Effector memory CD4-positive, alpha-beta T cell (primary cell): ENCODE results near the gene MEF2D.

Experiments
- DNase-seq, 3 donors: peaks; one replicate each; pipeline ENCODE4 v3.0.0-alpha.2; 2020
- H3K27ac ChIP-seq: 2 replicates; pipeline ENCODE4 v1.7.0; 2013; ENCODE audit warnings: mild to moderate bottlenecking, low read length, moderate library complexity; ENCODE audit not compliant: insufficient read depth, poor library complexity, severe bottlenecking
- H3K27me3 ChIP-seq: replicated peaks from 2 replicates; pipeline ENCODE4 v1.7.0; 2013; ENCODE audit warnings: mild to moderate bottlenecking, low read length; ENCODE audit not compliant: insufficient read depth, control insufficient read depth, poor library complexity, severe bottlenecking
- H3K36me3 ChIP-seq: 2 replicates; pipeline ENCODE4 v1.7.0; 2013; ENCODE audit warnings: mild to moderate bottlenecking, low read length, moderate library complexity; ENCODE audit not compliant: control insufficient read depth, insufficient read depth
- H3K4me1 ChIP-seq: 2 replicates; pipeline ENCODE4 v1.7.0; 2013; ENCODE audit warnings: low read length, mild to moderate bottlenecking; ENCODE audit not compliant: control insufficient read depth, insufficient read depth, poor library complexity, severe bottlenecking
- H3K4me3 ChIP-seq: 2 replicates; pipeline ENCODE4 v1.7.0; 2013; ENCODE audit warnings: low read length, low read depth, mild to moderate bottlenecking; ENCODE audit not compliant: insufficient read depth, poor library complexity, severe bottlenecking
- H3K9me3 ChIP-seq: 2 replicates; pipeline ENCODE4 v1.7.0; 2013; ENCODE audit warnings: mild to moderate bottlenecking, low read length, moderate library complexity; ENCODE audit not compliant: control insufficient read depth

MEF2D gene

DNA sequence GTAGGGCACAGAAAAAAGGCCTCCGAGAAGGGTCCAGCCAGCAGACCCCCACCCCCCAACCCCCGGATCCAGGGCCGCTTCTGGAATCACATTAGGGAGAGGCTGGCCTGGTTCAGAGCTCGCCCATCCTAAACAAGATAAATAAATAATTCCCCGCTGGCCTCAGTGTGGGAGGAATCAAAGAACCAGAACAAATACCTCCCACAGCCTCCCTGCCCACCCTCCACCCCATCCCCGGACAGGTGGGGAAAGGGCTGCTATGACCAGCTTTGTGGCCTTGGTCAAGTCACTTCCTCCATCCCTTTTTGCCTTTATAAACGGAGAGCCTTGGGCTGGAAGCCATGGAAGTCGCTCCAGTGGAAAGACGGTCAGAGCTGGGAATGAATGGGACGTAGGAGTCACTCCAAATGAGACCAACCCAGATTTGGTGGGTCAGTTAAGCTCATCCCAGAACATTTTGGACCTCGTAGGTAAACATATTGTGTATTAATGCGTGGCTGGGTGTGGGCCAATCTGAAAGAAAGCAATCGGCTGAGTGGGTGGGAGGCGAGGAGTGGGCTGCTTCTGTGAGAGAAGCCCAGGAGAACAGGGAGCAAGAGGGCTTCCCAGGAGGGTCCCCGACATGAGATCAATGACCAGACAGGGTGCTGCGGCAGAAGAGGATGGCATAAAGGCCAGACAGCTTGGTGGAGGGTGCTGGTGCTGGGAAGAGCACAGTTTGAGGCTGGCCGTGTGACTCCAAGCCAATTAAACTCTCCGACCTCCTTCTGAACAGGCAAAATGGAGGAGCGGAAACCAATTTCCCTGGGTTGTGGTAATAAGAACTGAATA, 63.3 kb downstream of the MEF2D start:
- no peak for DNase-seq
- Histone ChIP-seq H3K27me3 (peaks cover 84% of the 10 kb centered on the region), H3K4me3 (no peak overlapping the region), H3K4me1 (peaks cover 15% of the 10 kb centered on the region), H3K9me3 (no peaks in the 10 kb centered on the region), H3K36me3 (no peaks in the 10 kb centered on the region), H3K27ac (no peak overlapping the region)

DNA sequence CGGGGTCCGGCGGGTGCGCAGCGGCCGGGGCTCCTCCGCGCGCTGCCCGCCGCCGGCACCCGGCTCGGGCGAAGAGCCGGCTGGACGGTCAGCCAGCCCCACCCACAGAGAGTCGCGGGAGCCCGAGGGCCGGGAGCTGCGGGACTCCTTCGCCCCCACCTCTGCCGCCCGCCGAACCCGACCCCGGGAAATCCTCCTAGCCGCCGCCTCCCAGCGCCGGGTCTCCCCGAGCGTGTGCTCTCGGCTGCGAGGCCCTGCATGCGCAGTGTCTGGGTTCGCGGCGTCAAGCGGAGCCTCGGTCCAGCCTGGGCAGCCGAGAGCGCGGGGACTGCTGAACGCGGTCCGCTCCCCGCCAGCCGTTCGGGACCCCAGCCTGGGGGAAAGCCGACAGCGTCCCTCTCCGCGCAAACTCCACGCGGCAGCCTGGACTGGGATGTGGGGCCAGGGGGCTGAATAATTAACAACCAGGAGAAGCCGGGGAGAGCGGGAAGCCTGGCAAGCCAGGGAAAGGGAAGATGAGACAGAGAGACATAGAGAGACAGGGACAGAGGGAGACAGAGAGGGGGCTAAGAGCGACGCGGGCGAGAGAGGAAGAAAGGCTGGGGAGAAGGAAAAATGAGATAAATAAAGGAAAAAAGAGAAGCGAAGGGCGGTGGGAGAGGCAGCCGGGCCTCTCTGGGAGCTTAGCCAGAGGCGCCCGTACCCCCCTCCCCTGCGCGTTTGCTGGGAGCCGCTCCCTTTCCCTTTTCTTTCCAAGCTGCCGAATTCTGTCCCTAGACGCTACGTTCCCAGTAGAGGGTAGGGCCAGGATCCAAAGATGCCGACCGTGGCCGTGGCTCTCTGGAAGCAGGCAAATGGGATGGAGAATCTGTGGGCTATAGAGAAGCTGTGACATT, 64.2 kb downstream of the MEF2D start:
- Histone ChIP-seq H3K27ac (no peak overlapping the region), H3K9me3 (no peaks in the 10 kb centered on the region), H3K4me1 (peaks cover 15% of the 10 kb centered on the region), H3K36me3 (no peaks in the 10 kb centered on the region), H3K4me3 (peak overlapping the region; percentile 60), H3K27me3 (peaks cover 77% of the 10 kb centered on the region)
- DNase-seq = no peak

DNA sequence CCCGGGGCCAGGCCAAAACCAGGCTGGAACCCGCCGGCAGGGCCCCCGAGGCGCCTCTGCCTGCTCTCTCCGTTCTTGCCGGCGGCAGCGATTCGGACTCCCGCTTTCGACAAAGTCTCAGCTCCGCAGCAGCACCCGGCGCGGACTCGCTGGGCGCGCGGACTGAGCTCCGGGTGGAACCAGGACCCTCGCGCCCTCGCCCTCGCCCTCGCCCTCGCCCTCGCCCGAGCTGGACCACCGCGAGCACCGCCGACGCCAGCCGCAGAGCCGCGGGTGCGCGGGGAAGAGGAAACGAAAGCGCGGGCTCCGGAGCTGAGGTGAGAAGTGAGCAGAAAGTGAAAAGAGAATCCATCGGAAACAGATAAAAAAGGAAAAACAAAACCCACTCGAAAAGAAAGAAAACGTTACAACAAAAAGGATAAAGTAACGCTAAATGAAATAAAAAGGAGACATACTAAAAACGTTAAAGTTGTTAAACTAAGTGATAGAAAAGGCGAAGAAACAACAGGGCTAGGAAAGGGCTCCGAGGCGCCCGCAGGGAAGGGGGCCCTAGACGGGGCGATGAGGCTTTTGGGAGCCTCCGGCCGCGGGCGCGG, 64.9 kb downstream of the MEF2D start:
- Histone ChIP-seq H3K36me3 (no peaks in the 10 kb centered on the region), H3K27ac (no peak overlapping the region), H3K9me3 (no peaks in the 10 kb centered on the region), H3K4me3 (peak overlapping the region; percentile 60), H3K4me1 (peaks cover 15% of the 10 kb centered on the region), H3K27me3 (peaks cover 76% of the 10 kb centered on the region)
- DNase-seq = no peak

DNA sequence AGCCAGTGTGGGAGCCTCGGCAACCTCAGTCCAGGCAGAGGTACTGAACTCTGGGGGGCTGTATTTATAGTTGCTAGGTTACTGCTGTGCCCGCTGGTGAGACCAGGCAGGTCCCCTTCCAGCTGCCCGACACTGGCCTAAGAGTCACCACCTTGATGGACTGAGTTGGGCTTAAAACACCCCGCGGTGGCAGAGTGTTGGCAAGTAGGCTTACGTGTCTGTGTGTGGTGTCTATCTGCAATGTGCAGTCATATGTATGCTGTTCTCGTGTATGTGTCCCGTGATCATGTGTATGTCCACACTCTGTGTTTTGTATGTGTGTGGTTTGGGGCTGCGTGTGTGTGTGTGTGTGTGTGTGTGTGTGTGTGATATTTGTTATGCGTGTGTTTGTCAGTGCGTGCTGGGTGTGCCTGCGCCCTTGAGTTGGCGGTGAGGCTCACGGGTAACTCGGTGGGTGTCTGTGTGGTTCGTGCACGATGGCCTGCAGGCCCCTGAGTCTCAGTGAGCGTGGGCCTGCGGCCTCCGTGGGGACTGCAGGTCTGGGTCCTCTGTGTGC, 65.5 kb downstream of the MEF2D start:
- H3K27ac ChIP-seq = no peak overlapping the region
- peaks cover 77% of the 10 kb centered on the region for H3K27me3 ChIP-seq
- H3K36me3 ChIP-seq = no peaks in the 10 kb centered on the region
- peaks cover 15% of the 10 kb centered on the region for H3K4me1 ChIP-seq
- H3K4me3 ChIP-seq = peak overlapping the region; percentile 60
- no peak for DNase-seq
- H3K9me3 ChIP-seq = no peaks in the 10 kb centered on the region

DNA sequence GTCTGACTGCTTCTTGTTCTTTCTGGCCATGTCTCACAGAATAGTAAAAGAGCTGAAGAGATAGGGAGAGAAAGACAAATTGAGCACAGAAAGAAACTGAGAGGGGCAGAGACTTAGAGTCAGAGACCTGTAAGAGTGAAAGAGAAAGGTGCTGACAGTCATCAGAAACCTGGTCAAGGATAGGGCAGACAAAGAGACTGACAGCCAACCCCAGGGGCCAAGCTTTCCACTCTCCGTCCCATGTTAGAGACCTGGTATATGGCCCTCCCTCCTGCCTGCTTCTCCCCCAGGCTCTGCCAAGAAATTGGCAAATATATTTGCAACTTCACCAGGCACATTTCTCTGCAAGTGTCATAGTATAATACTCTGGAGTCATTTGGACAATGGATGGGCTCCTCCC, 67.0 kb downstream of the MEF2D start:
- DNase-seq = no peak
- H3K9me3 ChIP-seq = no peaks in the 10 kb centered on the region
- H3K36me3 ChIP-seq = no peaks in the 10 kb centered on the region
- H3K27ac ChIP-seq = no peak overlapping the region
- H3K27me3 ChIP-seq = peaks cover 77% of the 10 kb centered on the region
- peaks cover 15% of the 10 kb centered on the region for H3K4me1 ChIP-seq
- no peak overlapping the region for H3K4me3 ChIP-seq

DNA sequence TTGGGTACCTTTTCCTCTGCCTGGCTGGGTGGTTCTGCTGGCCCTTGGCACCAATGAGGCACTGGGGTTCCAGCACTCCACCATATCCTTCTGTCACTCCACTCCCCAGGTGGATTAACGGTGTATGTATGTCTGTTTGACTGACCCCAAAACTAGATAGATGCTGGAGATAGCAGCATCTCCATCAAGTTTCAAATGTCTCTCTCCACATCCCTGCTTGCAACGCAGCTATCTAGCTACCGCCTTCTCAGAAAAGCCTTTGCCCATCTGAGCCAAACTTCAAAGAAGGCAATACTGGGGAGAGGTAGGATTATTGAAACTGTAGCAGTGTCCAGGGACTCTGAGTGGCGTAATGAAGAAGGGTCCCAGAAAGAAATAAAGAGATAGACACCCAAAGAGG, 67.5 kb downstream of the MEF2D start:
- no peak overlapping the region for H3K27ac ChIP-seq
- peaks cover 76% of the 10 kb centered on the region for H3K27me3 ChIP-seq
- peaks cover 15% of the 10 kb centered on the region for H3K4me1 ChIP-seq
- DNase-seq = no peak
- no peaks in the 10 kb centered on the region for H3K9me3 ChIP-seq
- H3K36me3 ChIP-seq = no peaks in the 10 kb centered on the region
- no peak overlapping the region for H3K4me3 ChIP-seq

DNA sequence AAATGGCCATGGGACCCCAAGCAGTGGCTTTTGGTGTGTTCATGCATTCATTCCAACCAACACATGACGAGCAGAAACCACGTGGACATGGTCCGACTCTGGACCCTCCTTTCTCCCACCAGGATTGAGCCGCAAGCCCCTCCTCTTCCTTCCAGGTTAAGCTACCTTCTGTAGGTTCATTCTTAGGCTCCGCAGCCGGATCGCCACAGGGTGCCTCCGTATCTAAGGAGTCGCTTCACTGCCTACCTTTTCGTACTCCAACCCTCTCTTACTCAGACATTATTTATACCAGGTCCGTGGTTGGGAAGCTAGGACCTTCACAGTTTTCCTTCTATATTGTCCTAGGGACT, 67.9 kb downstream of the MEF2D start:
- Histone ChIP-seq H3K4me1 (peaks cover 15% of the 10 kb centered on the region), H3K9me3 (no peaks in the 10 kb centered on the region), H3K36me3 (no peaks in the 10 kb centered on the region), H3K4me3 (no peak overlapping the region), H3K27ac (no peak overlapping the region), H3K27me3 (peaks cover 76% of the 10 kb centered on the region)
- DNase-seq = no peak

DNA sequence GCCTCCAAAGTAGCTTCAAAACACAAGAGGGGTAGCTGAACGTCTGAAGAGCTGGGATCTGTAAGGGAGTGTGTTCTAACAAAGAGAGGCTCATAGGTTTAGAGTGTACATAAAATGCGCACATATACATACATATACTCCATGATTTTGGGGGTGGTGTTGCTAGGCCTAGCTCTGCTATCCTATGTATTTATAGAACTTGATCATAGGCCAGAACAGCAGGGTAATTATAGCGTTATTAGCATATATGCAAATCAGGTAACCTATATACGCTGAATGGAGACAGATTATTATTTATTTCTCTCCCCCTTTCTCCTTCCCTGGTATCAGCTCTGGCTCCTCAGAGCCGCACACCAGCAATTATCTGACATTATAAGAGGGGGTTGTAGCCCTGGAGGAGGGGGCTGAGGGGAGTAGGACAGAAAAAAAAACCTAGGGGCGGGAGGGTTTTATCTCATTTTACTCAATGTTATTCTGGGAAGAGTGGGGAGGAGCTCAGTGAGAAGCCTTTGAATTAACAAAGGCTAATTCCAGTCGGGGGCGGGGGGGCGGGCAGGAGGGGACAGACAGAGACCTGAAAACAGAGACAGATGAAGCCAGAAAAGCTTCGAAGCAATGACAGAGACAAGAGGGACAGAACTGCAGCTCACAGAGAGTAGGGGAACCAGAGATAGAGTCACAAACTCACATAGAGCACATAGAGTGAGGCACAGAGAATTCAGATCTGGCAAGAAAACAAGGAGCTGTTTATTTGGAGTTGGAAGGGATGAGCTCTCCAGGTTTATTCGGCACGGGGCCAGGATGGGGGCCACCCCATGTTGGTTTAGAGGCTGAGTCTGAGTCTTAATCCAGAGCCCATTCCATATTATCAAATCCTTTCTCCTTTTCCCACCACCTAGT, 68.6 kb downstream of the MEF2D start:
- H3K9me3 ChIP-seq = no peaks in the 10 kb centered on the region
- peaks cover 70% of the 10 kb centered on the region for H3K27me3 ChIP-seq
- peaks cover 10% of the 10 kb centered on the region for H3K4me1 ChIP-seq
- H3K4me3 ChIP-seq = no peak overlapping the region
- H3K36me3 ChIP-seq = no peaks in the 10 kb centered on the region
- no peak overlapping the region for H3K27ac ChIP-seq
- no peak for DNase-seq

DNA sequence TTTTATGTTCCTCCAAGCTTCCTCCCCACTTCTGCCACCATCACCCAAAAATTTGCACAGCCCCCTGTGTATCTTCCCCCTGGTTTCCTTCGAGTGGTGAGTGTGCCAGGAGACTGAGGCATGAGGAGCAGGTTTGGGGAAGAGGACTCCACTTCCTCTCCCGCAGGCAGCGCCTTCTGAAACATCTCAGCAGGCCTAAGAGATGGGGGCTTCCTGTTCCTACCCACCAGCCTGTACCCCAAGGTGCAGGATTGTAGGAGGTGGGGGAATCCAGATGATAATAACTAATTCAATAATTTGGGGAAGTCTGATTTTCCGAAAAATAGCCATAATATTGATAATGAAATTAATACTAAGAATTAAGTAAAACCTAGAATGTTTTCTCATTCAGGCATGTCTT, 69.2 kb downstream of the MEF2D start:
- Histone ChIP-seq H3K36me3 (no peaks in the 10 kb centered on the region), H3K4me3 (no peak overlapping the region), H3K27ac (no peak overlapping the region), H3K4me1 (peaks cover 3% of the 10 kb centered on the region), H3K9me3 (no peaks in the 10 kb centered on the region), H3K27me3 (peaks cover 64% of the 10 kb centered on the region)
- DNase-seq = no peak
